DND-41 (cell line): Measurements from ENCODE around the gene IMPACT.

ENCODE experiments used
- ATAC-seq: fragments of 200-7000 bp; cut with Tn5 transposase; 3 replicates; pipeline ENCODE4 v1.9.1; 2021; ENCODE audit warnings: low read depth; ENCODE audit not compliant: insufficient read depth
- DNase-seq: peaks from one replicate; pipeline ENCODE4 v3.0.0-alpha.2; 2020
- H2AFZ ChIP-seq: 2 replicates; pipeline ENCODE4 v1.6.0; 2012; ENCODE audit warnings: low read depth, low read length
- H3K27ac ChIP-seq: 2 replicates; pipeline ENCODE4 v1.5.1; 2012; ENCODE audit warnings: low read length, inconsistent platforms
- H3K27me3 ChIP-seq: fragments of 200-600 bp; sonication (generic); 2 replicates; pipeline ENCODE4 v1.6.0; 2012; ENCODE audit warnings: low read length, mild to moderate bottlenecking, inconsistent platforms; ENCODE audit not compliant: insufficient read depth, poor library complexity
- H3K36me3 ChIP-seq: 2 replicates; pipeline ENCODE4 v1.5.1; 2012; ENCODE audit warnings: low read length, inconsistent platforms; ENCODE audit not compliant: insufficient read depth
- H3K4me1 ChIP-seq: 2 replicates; pipeline ENCODE4 v1.5.1; 2012; ENCODE audit warnings: mild to moderate bottlenecking, low read length; ENCODE audit not compliant: insufficient read depth
- H3K4me2 ChIP-seq: 2 replicates; pipeline ENCODE4 v1.6.0; 2012; ENCODE audit warnings: mild to moderate bottlenecking, moderate library complexity, low read length, inconsistent platforms; ENCODE audit not compliant: insufficient read depth
- H3K4me3 ChIP-seq, 2 experiments: fragments of 200-600 bp in 1 of 2; shearing (Covaris generic) in 1 of 2; 2 replicates each; pipeline ENCODE4 v1.5.1; 2012 to 2016; ENCODE audit warnings: inconsistent platforms in 2 of 2, low read length in 2 of 2, mild to moderate bottlenecking in 2 of 2, low read depth in 1 of 2, moderate library complexity in 1 of 2
- H3K79me2 ChIP-seq: 2 replicates; pipeline ENCODE4 v1.6.0; 2012; ENCODE audit warnings: low read length, inconsistent platforms; ENCODE audit not compliant: insufficient read depth
- H3K9ac ChIP-seq: 2 replicates; pipeline ENCODE4 v1.6.0; 2012; ENCODE audit warnings: low read depth, mild to moderate bottlenecking, inconsistent platforms, low read length, moderate library complexity
- H3K9me3 ChIP-seq: 2 replicates; pipeline ENCODE4 v1.5.1; 2012; ENCODE audit warnings: low read length, moderate library complexity, mild to moderate bottlenecking, inconsistent platforms; ENCODE audit not compliant: insufficient read depth, severe bottlenecking
- H4K20me1 ChIP-seq: 2 replicates; pipeline ENCODE4 v1.6.0; 2012; ENCODE audit warnings: low read length; ENCODE audit not compliant: insufficient read depth
- EZH2 ChIP-seq: IDR thresholded peaks from 3 replicates; pipeline ENCODE4 v1.6.1; 2012; ENCODE audit warnings: borderline replicate concordance, low read depth, mild to moderate bottlenecking, moderate library complexity, low read length, inconsistent platforms; ENCODE audit not compliant: severe bottlenecking
- TF ChIP-seq, protein P1 (sequence below): IDR thresholded peaks from 2 replicates; pipeline ENCODE4 v1.5.1; 2012; ENCODE audit warnings: borderline replicate concordance, low read length, moderate library complexity, mild to moderate bottlenecking; ENCODE audit not compliant: poor library complexity, severe bottlenecking; ENCODE audit errors: extremely low read depth

The IMPACT gene

DNA sequence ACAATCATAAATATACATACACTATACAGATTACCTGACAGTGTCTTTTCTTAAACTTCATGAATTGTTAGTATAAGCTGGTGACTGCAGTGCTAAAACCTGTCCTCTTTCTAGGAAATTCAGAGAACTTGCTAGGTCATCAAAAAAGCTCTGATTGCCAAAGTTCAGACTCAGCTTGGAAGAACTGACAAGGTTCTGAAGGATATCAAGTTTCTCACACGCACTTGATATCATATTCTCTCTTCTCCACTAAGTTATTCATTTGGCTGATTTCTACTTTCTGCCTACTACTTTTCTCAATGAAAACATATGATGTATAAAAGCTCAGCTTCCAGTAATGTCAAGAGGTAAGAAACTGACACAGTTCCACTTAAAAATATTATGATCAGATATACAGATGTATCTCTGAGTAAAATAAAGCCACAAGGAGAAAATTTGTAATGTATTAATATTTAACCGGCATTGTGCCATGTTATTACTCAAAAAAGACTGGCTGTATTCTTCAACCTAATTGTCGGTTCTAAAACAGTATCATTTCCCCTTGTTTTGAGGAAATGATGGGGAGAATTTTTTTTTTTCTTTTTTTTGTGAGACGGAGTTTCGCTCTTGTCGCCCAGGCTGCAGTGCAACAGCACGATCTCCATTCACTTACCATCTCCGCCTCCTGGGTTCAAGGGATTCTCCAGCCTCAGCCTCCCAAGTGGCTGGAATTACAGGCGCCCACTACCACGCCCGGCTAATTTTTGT, 31.2 kb upstream of the IMPACT start:
- H3K9ac ChIP-seq: no peak overlapping the region
- no peaks in the 10 kb centered on the region for H3K9me3 ChIP-seq
- H3K27me3 ChIP-seq: no peaks in the 10 kb centered on the region
- DNase-seq (no peak), ATAC-seq (no peak)
- no peaks in the 10 kb centered on the region for H3K36me3 ChIP-seq
- no peak overlapping the region for H2AFZ ChIP-seq
- H3K79me2 ChIP-seq: no peaks in the 10 kb centered on the region
- no peak for TF ChIP-seq EZH2
- TF ChIP-seq, protein P1, sequence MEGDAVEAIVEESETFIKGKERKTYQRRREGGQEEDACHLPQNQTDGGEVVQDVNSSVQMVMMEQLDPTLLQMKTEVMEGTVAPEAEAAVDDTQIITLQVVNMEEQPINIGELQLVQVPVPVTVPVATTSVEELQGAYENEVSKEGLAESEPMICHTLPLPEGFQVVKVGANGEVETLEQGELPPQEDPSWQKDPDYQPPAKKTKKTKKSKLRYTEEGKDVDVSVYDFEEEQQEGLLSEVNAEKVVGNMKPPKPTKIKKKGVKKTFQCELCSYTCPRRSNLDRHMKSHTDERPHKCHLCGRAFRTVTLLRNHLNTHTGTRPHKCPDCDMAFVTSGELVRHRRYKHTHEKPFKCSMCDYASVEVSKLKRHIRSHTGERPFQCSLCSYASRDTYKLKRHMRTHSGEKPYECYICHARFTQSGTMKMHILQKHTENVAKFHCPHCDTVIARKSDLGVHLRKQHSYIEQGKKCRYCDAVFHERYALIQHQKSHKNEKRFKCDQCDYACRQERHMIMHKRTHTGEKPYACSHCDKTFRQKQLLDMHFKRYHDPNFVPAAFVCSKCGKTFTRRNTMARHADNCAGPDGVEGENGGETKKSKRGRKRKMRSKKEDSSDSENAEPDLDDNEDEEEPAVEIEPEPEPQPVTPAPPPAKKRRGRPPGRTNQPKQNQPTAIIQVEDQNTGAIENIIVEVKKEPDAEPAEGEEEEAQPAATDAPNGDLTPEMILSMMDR: no peak
- H3K4me3 ChIP-seq: no peak overlapping the region
- no peak overlapping the region for H3K4me2 ChIP-seq
- H3K4me1 ChIP-seq: no peaks in the 10 kb centered on the region
- H3K27ac ChIP-seq: no peak overlapping the region
- no peaks in the 10 kb centered on the region for H4K20me1 ChIP-seq

DNA sequence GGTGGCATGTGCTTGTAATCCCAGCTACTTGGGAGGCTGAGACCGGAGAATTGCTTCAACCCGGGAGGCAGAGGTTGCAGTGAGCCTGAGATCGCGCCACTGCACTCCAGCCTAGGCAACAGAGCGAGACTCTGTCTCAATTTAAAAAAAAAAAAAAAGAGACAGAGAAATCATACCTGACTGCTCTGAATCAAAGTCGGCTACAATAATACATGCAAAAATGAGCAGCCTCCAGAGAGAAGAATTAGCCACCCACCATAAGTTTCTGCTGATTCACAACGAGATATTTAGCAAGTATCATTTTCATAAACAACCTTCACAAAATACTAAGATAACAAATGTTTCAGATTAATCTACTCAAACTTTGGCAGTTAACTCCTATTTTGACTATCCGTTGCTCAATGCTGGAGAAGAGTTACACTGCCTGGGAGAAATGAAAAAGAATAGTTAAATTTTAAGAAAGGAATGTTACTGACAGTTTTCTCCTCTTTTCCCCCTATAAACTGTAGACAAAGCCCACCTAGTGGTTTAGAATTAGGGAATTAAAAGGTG, 30.3 kb upstream of the IMPACT start:
- H3K4me2 ChIP-seq: no peak overlapping the region
- TF ChIP-seq, protein P1: no peak
- TF ChIP-seq EZH2: no peak
- H3K4me1 ChIP-seq: no peaks in the 10 kb centered on the region
- no peaks in the 10 kb centered on the region for H3K79me2 ChIP-seq
- no peaks in the 10 kb centered on the region for H3K9me3 ChIP-seq
- H3K4me3 ChIP-seq: no peak overlapping the region
- DNase-seq (no peak), ATAC-seq (no peak)
- no peak overlapping the region for H3K27ac ChIP-seq
- no peaks in the 10 kb centered on the region for H3K36me3 ChIP-seq
- H4K20me1 ChIP-seq: no peaks in the 10 kb centered on the region
- H2AFZ ChIP-seq: no peak overlapping the region
- H3K9ac ChIP-seq: no peak overlapping the region
- H3K27me3 ChIP-seq: no peaks in the 10 kb centered on the region

DNA sequence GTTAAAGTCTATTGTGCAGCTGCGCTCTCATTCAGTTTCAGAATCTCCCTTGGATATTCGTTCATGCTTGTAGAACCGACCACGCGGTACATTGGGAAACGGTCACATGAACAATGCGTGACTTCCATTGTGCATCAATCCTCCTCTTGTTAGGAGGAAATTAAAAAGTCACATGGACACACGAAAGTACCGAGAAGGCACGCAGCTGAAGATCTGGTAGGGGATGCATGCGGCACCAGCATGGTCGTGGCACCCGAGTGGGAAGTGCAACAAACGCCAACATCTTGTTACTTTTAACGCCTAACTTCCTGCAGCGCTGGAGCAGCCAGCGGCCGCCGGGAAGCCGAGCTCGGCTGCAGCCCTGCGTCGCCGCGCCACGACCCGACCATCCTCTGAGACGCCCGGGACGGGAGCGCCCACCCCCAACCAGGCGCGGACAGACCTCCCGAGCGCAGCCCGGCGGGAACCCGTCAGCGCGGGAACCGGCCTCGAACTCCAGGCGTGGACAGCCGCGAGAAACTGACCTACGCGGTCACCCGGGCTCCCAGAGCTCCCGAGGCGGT, 29.3 kb upstream of the IMPACT start:
- H3K27ac ChIP-seq: no peak overlapping the region
- ATAC-seq: no peak

More for the DNA sequence above, 29.3 kb upstream of the IMPACT start:
- H3K36me3 ChIP-seq: no peaks in the 10 kb centered on the region
- H3K4me1 ChIP-seq: no peaks in the 10 kb centered on the region
- H3K9ac ChIP-seq: no peak overlapping the region
- no peak overlapping the region for H3K4me2 ChIP-seq
- H3K27me3 ChIP-seq: no peaks in the 10 kb centered on the region
- H4K20me1 ChIP-seq: no peaks in the 10 kb centered on the region
- H3K79me2 ChIP-seq: no peaks in the 10 kb centered on the region
- H3K9me3 ChIP-seq: no peaks in the 10 kb centered on the region
- no peak for TF ChIP-seq EZH2
- TF ChIP-seq, protein P1: no peak
- DNase-seq: no peak
- no peak overlapping the region for H2AFZ ChIP-seq
- H3K4me3 ChIP-seq: no peak overlapping the region
